ENCODE measurements around the gene NR5A2.

The NR5A2 gene

GRCh38 chr1:200090252-200091159 lies 63.0 kb downstream of the NR5A2 start:
- H3K4me3 ChIP-seq (ENCODE audit: low read depth, low read length): no peak overlapping the region
- DNase-seq (ENCODE audit: low read depth): peak; percentile 7
- TF ChIP-seq POLR2A (IDR thresholded peaks at IDR 0.05; ENCODE audit: extremely low read depth, insufficient read length) (no peak), MYC (IDR thresholded peaks at IDR 0.05; ENCODE audit: low read depth, low read length) (no peak), CTCF (IDR thresholded peaks at IDR 0.05; ENCODE audit: low read depth, low read length) (peak; percentile 32)

- H3K4me3 ChIP-seq (ENCODE audit: low read depth, low read length): no peak overlapping the region
- TF ChIP-seq MAX (IDR thresholded peaks at IDR 0.05; ENCODE audit: low read depth, low read length): no peak
- TF ChIP-seq POLR2A (IDR thresholded peaks at IDR 0.05; ENCODE audit: extremely low read depth, insufficient read length): no peak
- TF ChIP-seq MYC (IDR thresholded peaks at IDR 0.05; ENCODE audit: low read depth, low read length): no peak
- no peak for TF ChIP-seq CTCF (IDR thresholded peaks at IDR 0.05; ENCODE audit: low read depth, low read length)
- no peak for DNase-seq (ENCODE audit: low read depth)
Measured at GRCh38 chr1:200095057-200095577, 67.6 kb downstream of the NR5A2 start.

- no peak for DNase-seq (ENCODE audit: low read depth)
- TF ChIP-seq POLR2A (IDR thresholded peaks at IDR 0.05; ENCODE audit: extremely low read depth, insufficient read length) (no peak), CTCF (IDR thresholded peaks at IDR 0.05; ENCODE audit: low read depth, low read length) (no peak), MYC (IDR thresholded peaks at IDR 0.05; ENCODE audit: low read depth, low read length) (no peak), MAX (IDR thresholded peaks at IDR 0.05; ENCODE audit: low read depth, low read length) (no peak)
- no peak overlapping the region for H3K4me3 ChIP-seq (ENCODE audit: low read depth, low read length)
Measured at GRCh38 chr1:200096774-200097173, 69.3 kb downstream of the NR5A2 start.

- TF ChIP-seq MAX (IDR thresholded peaks at IDR 0.05; ENCODE audit: low read depth, low read length): no peak
- TF ChIP-seq CTCF (IDR thresholded peaks at IDR 0.05; ENCODE audit: low read depth, low read length): no peak
- TF ChIP-seq POLR2A (IDR thresholded peaks at IDR 0.05; ENCODE audit: extremely low read depth, insufficient read length): no peak
- TF ChIP-seq MYC (IDR thresholded peaks at IDR 0.05; ENCODE audit: low read depth, low read length): no peak
- no peak for DNase-seq (ENCODE audit: low read depth)
- H3K4me3 ChIP-seq (ENCODE audit: low read depth, low read length): no peak overlapping the region
Measured at GRCh38 chr1:200099040-200099439, 71.5 kb downstream of the NR5A2 start.

- DNase-seq (ENCODE audit: low read depth): no peak
- H3K4me3 ChIP-seq (ENCODE audit: low read depth, low read length): no peak overlapping the region
- TF ChIP-seq POLR2A (IDR thresholded peaks at IDR 0.05; ENCODE audit: extremely low read depth, insufficient read length) (no peak), MAX (IDR thresholded peaks at IDR 0.05; ENCODE audit: low read depth, low read length) (no peak), MYC (IDR thresholded peaks at IDR 0.05; ENCODE audit: low read depth, low read length) (no peak), CTCF (IDR thresholded peaks at IDR 0.05; ENCODE audit: low read depth, low read length) (no peak)
Measured at GRCh38 chr1:200103966-200104583, 76.6 kb downstream of the NR5A2 start.

Measured in NB4 (cell line).